Nephron (organoid): ENCODE results near the gene VCX3B.
"Not testable (repeated sequence)": the region's sequence is repeated elsewhere in the genome, so short reads cannot be mapped to it uniquely, and the experiment has no call there.

Experiments used
- H3K27ac Mint-ChIP-seq, 3 experiments: 2 replicates each; pipeline ENCODE4 v1.8.0; 2020; ENCODE audit warnings: mixed read lengths in 3 of 3, mild to moderate bottlenecking in 2 of 3, moderate library complexity in 1 of 3
- H3K27me3 Mint-ChIP-seq: 2 replicates; pipeline ENCODE4 v1.8.0; 2021; ENCODE audit warnings: low read depth, mild to moderate bottlenecking, moderate library complexity, mixed read lengths
- H3K36me3 Mint-ChIP-seq: 2 replicates; pipeline ENCODE4 v1.8.0; 2020; ENCODE audit warnings: low read depth, mixed read lengths
- H3K4me1 Mint-ChIP-seq: 2 replicates; pipeline ENCODE4 v1.8.0; 2020; ENCODE audit warnings: mixed read lengths
- H3K4me3 Mint-ChIP-seq, 3 experiments: 2 replicates each; pipeline ENCODE4 v1.8.0; 2020; ENCODE audit warnings: mild to moderate bottlenecking in 3 of 3, mixed read lengths in 3 of 3, moderate library complexity in 2 of 3
- H3K9me3 Mint-ChIP-seq: 2 replicates; pipeline ENCODE4 v1.8.0; 2020; ENCODE audit warnings: mixed read lengths
- CTCF ChIP-seq, 3 experiments: fragments of 200-600 bp; sonication (generic); IDR thresholded peaks; one replicate each; pipeline ENCODE4 v1.5.0; 2021; ENCODE audit warnings: antibody characterized with exemption in 3 of 3; ENCODE audit not compliant: unreplicated experiment in 3 of 3

VCX3B gene

GRCh38 chrX:8433109-8434062 is 31.2 kb upstream of the VCX3B start:
- H3K9me3 Mint-ChIP-seq = peaks cover under 1% of the 10 kb centered on the region
- no peak overlapping the region for H3K27ac Mint-ChIP-seq
- H3K4me1 Mint-ChIP-seq = no peaks in the 10 kb centered on the region
- no peak for TF ChIP-seq CTCF (IDR thresholded peaks at IDR 0.05; ENCODE audit: unreplicated experiment in 3 of 3)
- no peak overlapping the region for H3K4me3 Mint-ChIP-seq
- no peaks in the 10 kb centered on the region for H3K27me3 Mint-ChIP-seq
- H3K36me3 Mint-ChIP-seq = no peaks in the 10 kb centered on the region

GRCh38 chrX:8447368-8447767 is 17.3 kb upstream of the VCX3B start:
- H3K4me3 Mint-ChIP-seq = no peak overlapping the region
- H3K27ac Mint-ChIP-seq = no peak overlapping the region
- H3K9me3 Mint-ChIP-seq = no peaks in the 10 kb centered on the region
- no peaks in the 10 kb centered on the region for H3K36me3 Mint-ChIP-seq
- no peak for TF ChIP-seq CTCF (IDR thresholded peaks at IDR 0.05; ENCODE audit: unreplicated experiment in 3 of 3)
- H3K27me3 Mint-ChIP-seq = no peaks in the 10 kb centered on the region
- H3K4me1 Mint-ChIP-seq = no peaks in the 10 kb centered on the region

DNA sequence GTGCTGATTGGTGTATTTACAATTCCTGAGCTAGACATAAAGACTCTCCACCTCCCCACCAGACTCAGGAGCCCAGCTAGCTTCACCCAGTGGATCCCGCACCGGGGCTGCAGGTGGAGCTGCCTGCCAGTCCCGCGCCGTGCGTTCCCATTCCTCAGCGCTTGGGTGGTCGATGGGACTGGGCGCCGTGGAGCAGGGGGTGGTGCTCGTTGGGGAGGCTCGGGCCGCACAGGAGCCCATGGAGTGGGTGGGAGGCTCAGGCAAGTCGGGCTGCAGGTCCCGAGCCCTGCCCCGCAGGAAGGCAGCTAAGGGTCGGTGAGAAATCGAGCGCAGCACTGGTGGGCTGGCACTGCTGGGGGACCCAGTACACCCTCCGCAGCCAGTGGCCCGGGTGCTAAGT is 12.3 kb upstream of the VCX3B start:
- not testable (repeated sequence) for H3K27ac Mint-ChIP-seq, H3K4me3 Mint-ChIP-seq, H3K36me3 Mint-ChIP-seq, H3K9me3 Mint-ChIP-seq, H3K27me3 Mint-ChIP-seq, H3K4me1 Mint-ChIP-seq

DNA sequence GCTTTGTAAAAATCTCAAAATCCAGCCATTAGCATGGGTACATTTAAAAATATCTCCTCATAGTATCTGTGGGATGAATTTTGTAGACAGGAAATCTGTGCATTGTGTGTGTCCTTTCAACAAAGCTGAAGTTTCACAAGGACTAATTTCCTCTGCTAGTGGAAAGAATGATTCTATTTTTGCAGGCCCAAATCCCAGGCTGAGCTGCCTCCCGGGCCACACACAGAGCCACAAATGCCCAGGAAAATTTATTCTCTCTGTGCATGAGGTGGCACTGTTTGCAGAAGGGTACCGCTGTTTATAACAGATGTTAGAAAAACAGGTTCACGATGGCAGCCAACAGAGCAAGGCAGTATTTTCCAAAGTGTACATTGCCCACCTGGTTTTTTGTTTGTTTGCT is 11.0 kb upstream of the VCX3B start:
- H3K27ac Mint-ChIP-seq = peak overlapping the region in 1 of 3 experiments; percentile 19
- H3K4me1 Mint-ChIP-seq = peaks cover 8% of the 10 kb centered on the region
- TF ChIP-seq CTCF (IDR thresholded peaks at IDR 0.05; ENCODE audit: unreplicated experiment in 3 of 3) = no peak
- H3K9me3 Mint-ChIP-seq = no peaks in the 10 kb centered on the region
- no peaks in the 10 kb centered on the region for H3K27me3 Mint-ChIP-seq
- no peaks in the 10 kb centered on the region for H3K36me3 Mint-ChIP-seq
- H3K4me3 Mint-ChIP-seq = no peak overlapping the region

DNA sequence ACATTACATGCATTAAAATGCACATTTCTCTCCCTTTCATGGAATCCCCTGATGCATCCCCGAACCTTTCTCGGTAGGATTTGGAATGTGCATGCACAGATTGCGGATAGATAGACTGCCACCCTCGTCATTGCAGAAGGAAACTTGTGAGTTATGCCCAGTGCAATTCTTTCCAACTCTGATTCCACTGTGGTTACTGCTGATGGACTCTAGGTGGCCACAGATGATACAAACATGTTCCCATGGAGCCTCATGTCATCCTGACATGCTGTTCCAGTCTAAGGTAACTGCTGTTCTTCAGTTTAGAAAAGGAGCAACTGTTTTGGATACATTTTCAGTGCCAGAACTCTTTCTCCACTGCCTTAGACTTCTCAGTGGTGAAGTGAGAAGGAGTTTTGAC is 9.1 kb upstream of the VCX3B start:
- H3K9me3 Mint-ChIP-seq = peaks cover 5% of the 10 kb centered on the region
- H3K4me1 Mint-ChIP-seq = peaks cover 8% of the 10 kb centered on the region
- H3K4me3 Mint-ChIP-seq = no peak overlapping the region
- no peaks in the 10 kb centered on the region for H3K36me3 Mint-ChIP-seq
- TF ChIP-seq CTCF (IDR thresholded peaks at IDR 0.05; ENCODE audit: unreplicated experiment in 3 of 3) = no peak
- no peak overlapping the region for H3K27ac Mint-ChIP-seq
- no peaks in the 10 kb centered on the region for H3K27me3 Mint-ChIP-seq

DNA sequence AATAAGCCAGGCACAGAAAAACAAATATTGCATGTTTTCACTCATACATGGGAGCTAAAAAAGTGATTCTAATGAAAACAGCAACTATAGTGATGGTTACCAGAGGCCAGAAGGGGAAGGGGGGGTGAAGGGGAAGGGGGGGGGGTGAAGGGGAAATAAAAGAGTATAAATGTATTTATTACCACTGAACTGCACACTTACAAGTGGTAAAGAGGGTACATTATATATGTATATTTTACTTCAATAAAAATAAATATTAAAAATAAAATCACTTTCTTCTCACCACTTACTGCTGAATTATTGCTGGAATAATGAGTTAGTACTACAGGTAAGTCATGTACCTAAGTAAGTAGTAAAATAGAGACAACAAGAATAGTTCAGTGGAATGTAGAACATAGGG is 2.1 kb upstream of the VCX3B start:
- no peak overlapping the region for H3K4me3 Mint-ChIP-seq
- no peaks in the 10 kb centered on the region for H3K36me3 Mint-ChIP-seq
- peaks cover 5% of the 10 kb centered on the region for H3K9me3 Mint-ChIP-seq
- no peak for TF ChIP-seq CTCF (IDR thresholded peaks at IDR 0.05; ENCODE audit: unreplicated experiment in 3 of 3)
- H3K27me3 Mint-ChIP-seq = no peaks in the 10 kb centered on the region
- no peak overlapping the region for H3K27ac Mint-ChIP-seq
- no peaks in the 10 kb centered on the region for H3K4me1 Mint-ChIP-seq
